Subcutaneous preadipocyte (primary cell): Measurements from ENCODE around the gene ADAMTS17. TPM values are rescaled to one million over a fixed set of nuclear protein-coding genes. Genes with fewer than 3 reads are reported as not detected.

Source experiments
- small RNA-seq: library from RNA; depleted of rRNA; stranded (forward); fragments of <200 nt; gene quantifications from one replicate; pipeline ENCODE3, GENCODE V24; 2012
- total RNA-seq: library from RNA; depleted of rRNA; stranded (reverse); fragments of >200 nt; gene quantifications from 2 replicates; pipeline ENCODE4 v1.2.3, GENCODE V29; 2012

The ADAMTS17 gene, protein sequence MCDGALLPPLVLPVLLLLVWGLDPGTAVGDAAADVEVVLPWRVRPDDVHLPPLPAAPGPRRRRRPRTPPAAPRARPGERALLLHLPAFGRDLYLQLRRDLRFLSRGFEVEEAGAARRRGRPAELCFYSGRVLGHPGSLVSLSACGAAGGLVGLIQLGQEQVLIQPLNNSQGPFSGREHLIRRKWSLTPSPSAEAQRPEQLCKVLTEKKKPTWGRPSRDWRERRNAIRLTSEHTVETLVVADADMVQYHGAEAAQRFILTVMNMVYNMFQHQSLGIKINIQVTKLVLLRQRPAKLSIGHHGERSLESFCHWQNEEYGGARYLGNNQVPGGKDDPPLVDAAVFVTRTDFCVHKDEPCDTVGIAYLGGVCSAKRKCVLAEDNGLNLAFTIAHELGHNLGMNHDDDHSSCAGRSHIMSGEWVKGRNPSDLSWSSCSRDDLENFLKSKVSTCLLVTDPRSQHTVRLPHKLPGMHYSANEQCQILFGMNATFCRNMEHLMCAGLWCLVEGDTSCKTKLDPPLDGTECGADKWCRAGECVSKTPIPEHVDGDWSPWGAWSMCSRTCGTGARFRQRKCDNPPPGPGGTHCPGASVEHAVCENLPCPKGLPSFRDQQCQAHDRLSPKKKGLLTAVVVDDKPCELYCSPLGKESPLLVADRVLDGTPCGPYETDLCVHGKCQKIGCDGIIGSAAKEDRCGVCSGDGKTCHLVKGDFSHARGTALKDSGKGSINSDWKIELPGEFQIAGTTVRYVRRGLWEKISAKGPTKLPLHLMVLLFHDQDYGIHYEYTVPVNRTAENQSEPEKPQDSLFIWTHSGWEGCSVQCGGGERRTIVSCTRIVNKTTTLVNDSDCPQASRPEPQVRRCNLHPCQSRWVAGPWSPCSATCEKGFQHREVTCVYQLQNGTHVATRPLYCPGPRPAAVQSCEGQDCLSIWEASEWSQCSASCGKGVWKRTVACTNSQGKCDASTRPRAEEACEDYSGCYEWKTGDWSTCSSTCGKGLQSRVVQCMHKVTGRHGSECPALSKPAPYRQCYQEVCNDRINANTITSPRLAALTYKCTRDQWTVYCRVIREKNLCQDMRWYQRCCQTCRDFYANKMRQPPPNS
- total RNA-seq: 0.20 and 0.73 TPM in 2 replicates

GRCh38 chr15:100341750-100342560 lies at the start of gene ADAMTS17:
ADAMTS17 (minus strand) TSS chr15:100341975; CDS start chr15:100341899, 76 bp downstream.

Small RNA genes within 50 kb of the gene (small RNA-seq; reads per million reads assigned to genes)
- not detected for gene RNA5SP402

Other genes starting within 250 kb of the ADAMTS17 start
- not detected in 2 replicates for gene CERS3, start 187.0 kb upstream of the ADAMTS17 start, total RNA-seq